Measurements from ENCODE around the gene HASPIN. TPM values are rescaled to one million over a fixed set of nuclear protein-coding genes. Genes with fewer than 3 reads are reported as not detected.

HASPIN gene
- polyA plus RNA-seq, 1 donor (not counting 4 experiments of a cell fraction or from before 2014, with no cell fraction given) = 3.5 TPM

DNA sequence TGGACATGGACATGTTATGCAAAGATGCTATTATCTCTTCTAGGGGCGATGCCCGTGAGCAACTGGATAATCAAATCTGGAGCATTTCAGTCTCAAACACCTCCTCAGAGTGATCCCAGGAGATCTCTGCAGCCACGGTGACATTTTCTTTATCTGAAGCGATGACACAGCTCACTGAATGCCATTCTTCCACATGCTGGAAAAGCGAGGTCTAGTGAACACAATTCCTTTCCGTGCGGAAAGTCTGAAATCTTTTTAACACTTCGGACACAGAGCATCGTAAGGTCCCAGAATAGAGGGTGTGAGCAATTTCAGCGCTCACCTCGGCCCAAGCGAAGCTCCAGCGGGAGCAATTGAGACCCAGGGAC is 531 bp upstream of the HASPIN start:
- FAIRE-seq (no peak), DNase-seq (ENCODE audit: low read depth, low spot score) (no peak)
- no peaks in the 10 kb centered on the region for H3K27me3 ChIP-seq (ENCODE audit: control insufficient read depth, extremely low read depth, insufficient read depth, low read length)
- peak overlapping the region; percentile 77 to 95 (median 86) for H3K4me3 ChIP-seq (ENCODE audit: control insufficient read depth in 2 of 3, extremely low read depth in 1 of 3, insufficient read depth in 2 of 3, low read depth in 1 of 3, low read length in 3 of 3)
- peak overlapping the region; percentile 97 for H2AFZ ChIP-seq (ENCODE audit: control insufficient read depth, low read length)
- no peaks in the 10 kb centered on the region for H4K20me1 ChIP-seq (ENCODE audit: control insufficient read depth, extremely low read depth, insufficient read depth, low read length)
- TF ChIP-seq EZH2 (IDR thresholded peaks at IDR 0.05; ENCODE audit: low read length) = no peak
- TF ChIP-seq, protein P1, sequence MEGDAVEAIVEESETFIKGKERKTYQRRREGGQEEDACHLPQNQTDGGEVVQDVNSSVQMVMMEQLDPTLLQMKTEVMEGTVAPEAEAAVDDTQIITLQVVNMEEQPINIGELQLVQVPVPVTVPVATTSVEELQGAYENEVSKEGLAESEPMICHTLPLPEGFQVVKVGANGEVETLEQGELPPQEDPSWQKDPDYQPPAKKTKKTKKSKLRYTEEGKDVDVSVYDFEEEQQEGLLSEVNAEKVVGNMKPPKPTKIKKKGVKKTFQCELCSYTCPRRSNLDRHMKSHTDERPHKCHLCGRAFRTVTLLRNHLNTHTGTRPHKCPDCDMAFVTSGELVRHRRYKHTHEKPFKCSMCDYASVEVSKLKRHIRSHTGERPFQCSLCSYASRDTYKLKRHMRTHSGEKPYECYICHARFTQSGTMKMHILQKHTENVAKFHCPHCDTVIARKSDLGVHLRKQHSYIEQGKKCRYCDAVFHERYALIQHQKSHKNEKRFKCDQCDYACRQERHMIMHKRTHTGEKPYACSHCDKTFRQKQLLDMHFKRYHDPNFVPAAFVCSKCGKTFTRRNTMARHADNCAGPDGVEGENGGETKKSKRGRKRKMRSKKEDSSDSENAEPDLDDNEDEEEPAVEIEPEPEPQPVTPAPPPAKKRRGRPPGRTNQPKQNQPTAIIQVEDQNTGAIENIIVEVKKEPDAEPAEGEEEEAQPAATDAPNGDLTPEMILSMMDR (optimal IDR thresholded peaks at IDR 0.05 in 1 of 3, IDR thresholded peaks at IDR 0.05 in 1 of 3, conservative IDR thresholded peaks at IDR 0.05 in 1 of 3; ENCODE audit: extremely low read depth in 1 of 3, insufficient read depth in 2 of 3, low read length in 3 of 3) = no peak
- H3K9me3 ChIP-seq (ENCODE audit: control insufficient read depth, low read depth, low read length) = no peaks in the 10 kb centered on the region
- H3K79me2 ChIP-seq (ENCODE audit: control insufficient read depth, insufficient read depth, low read length) = peaks cover 44% of the 10 kb centered on the region
- peaks cover 24% of the 10 kb centered on the region for H3K4me1 ChIP-seq (ENCODE audit: control insufficient read depth, extremely low read depth, insufficient read depth, low read length)
- peak overlapping the region; percentile 67 for H3K27ac ChIP-seq (ENCODE audit: control insufficient read depth, insufficient read depth, low read length)
- dilution Hi-C loops (cut with MboI; ENCODE audit: extremely low pct_ligation_motif_present, low sequenced_read_pairs) = no loop called here
- H3K4me2 ChIP-seq (ENCODE audit: control insufficient read depth, extremely low read depth, insufficient read depth, low read depth, low read length) = peak overlapping the region; percentile 100
- H3K36me3 ChIP-seq (ENCODE audit: control insufficient read depth in 2 of 2, extremely low read depth in 1 of 2, insufficient read depth in 2 of 2, low read length in 2 of 2) = peaks cover 2 to 30% of the 10 kb centered on the region in 2 experiments
- H3K9ac ChIP-seq (ENCODE audit: control insufficient read depth, extremely low read depth, insufficient read depth, low read length) = peak overlapping the region; percentile 87
- H3K9me1 ChIP-seq (ENCODE audit: control insufficient read depth, extremely low read depth, insufficient read depth, low read length) = peaks cover 2% of the 10 kb centered on the region

DNA sequence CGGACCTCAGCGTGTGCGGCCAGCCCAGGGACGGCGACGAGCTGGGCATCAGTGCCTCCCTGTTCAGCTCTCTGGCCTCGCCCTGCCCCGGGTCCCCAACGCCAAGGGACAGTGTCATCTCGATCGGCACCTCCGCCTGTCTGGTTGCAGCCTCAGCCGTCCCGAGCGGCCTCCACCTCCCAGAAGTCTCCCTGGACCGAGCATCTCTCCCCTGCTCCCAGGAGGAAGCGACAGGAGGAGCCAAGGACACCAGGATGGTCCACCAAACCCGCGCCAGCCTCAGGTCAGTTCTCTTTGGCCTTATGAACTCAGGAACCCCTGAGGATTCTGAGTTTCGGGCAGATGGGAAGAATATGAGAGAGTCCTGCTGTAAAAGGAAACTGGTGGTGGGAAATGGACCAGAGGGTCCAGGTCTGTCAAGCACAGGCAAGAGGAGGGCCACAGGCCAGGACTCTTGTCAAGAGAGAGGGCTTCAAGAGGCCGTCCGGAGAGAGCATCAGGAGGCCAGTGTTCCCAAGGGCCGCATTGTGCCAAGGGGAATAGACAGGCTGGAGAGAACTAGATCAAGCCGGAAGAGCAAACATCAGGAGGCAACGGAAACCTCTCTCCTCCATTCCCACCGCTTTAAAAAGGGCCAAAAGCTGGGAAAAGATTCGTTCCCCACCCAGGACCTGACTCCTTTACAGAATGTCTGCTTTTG is 825 bp downstream of the HASPIN start:
- no peak for FAIRE-seq
- dilution Hi-C loops (cut with MboI; ENCODE audit: extremely low pct_ligation_motif_present, low sequenced_read_pairs) = no loop called here
- peaks cover 44% of the 10 kb centered on the region for H3K79me2 ChIP-seq (ENCODE audit: control insufficient read depth, insufficient read depth, low read length)
- H3K9ac ChIP-seq (ENCODE audit: control insufficient read depth, extremely low read depth, insufficient read depth, low read length) = peak overlapping the region; percentile 87
- peak overlapping the region; percentile 77 to 95 (median 86) for H3K4me3 ChIP-seq (ENCODE audit: control insufficient read depth in 2 of 3, extremely low read depth in 1 of 3, insufficient read depth in 2 of 3, low read depth in 1 of 3, low read length in 3 of 3)
- peaks cover 0 to 30% of the 10 kb centered on the region in 2 experiments for H3K36me3 ChIP-seq (ENCODE audit: control insufficient read depth in 2 of 2, extremely low read depth in 1 of 2, insufficient read depth in 2 of 2, low read length in 2 of 2)
- peaks cover 2% of the 10 kb centered on the region for H3K9me1 ChIP-seq (ENCODE audit: control insufficient read depth, extremely low read depth, insufficient read depth, low read length)
- H2AFZ ChIP-seq (ENCODE audit: control insufficient read depth, low read length) = peak overlapping the region; percentile 95
- TF ChIP-seq, protein P1 (optimal IDR thresholded peaks at IDR 0.05 in 1 of 3, IDR thresholded peaks at IDR 0.05 in 1 of 3, conservative IDR thresholded peaks at IDR 0.05 in 1 of 3; ENCODE audit: extremely low read depth in 1 of 3, insufficient read depth in 2 of 3, low read length in 3 of 3) = no peak
- TF ChIP-seq EZH2 (IDR thresholded peaks at IDR 0.05; ENCODE audit: low read length) = no peak
- H3K4me1 ChIP-seq (ENCODE audit: control insufficient read depth, extremely low read depth, insufficient read depth, low read length) = peaks cover 24% of the 10 kb centered on the region
- DNase-seq (ENCODE audit: low read depth, low spot score) = no peak
- peak overlapping the region; percentile 92 for H3K4me2 ChIP-seq (ENCODE audit: control insufficient read depth, extremely low read depth, insufficient read depth, low read depth, low read length)
- H3K27ac ChIP-seq (ENCODE audit: control insufficient read depth, insufficient read depth, low read length) = peak overlapping the region; percentile 67
- no peaks in the 10 kb centered on the region for H4K20me1 ChIP-seq (ENCODE audit: control insufficient read depth, extremely low read depth, insufficient read depth, low read length)
- no peaks in the 10 kb centered on the region for H3K27me3 ChIP-seq (ENCODE audit: control insufficient read depth, extremely low read depth, insufficient read depth, low read length)
- H3K9me3 ChIP-seq (ENCODE audit: control insufficient read depth, low read depth, low read length) = no peaks in the 10 kb centered on the region
